ENCODE results near the gene MPDU1. TPM values are rescaled to one million over a fixed set of nuclear protein-coding genes. Genes with fewer than 3 reads are reported as not detected.

Gene MPDU1
- total and polyA plus RNA-seq, 2 of the 13 experiments (the other 11 are each of a cell fraction or from before 2014, with no cell fraction given) = 112 to 167 TPM

- TF ChIP-seq ZHX1 (CRISPR knock-in tag; IDR thresholded peaks at IDR 0.05; ENCODE audit: low read depth) (no peak), KMT2B (CRISPR knock-in tag; IDR thresholded peaks at IDR 0.05) (0 out of 2 replicates have a peak, but pooled peaks have one; percentile 38), FOXA3 (CRISPR knock-in tag; IDR thresholded peaks at IDR 0.05) (no peak), RFX5 (IDR thresholded peaks at IDR 0.05; ENCODE audit: low read depth, low read length) (no peak), GATAD2A (CRISPR knock-in tag; IDR thresholded peaks at IDR 0.05) (peak; percentile 80), FOXK1 (CRISPR knock-in tag; IDR thresholded peaks at IDR 0.05; ENCODE audit: borderline replicate concordance, low read depth) (no peak), ZNF652 (CRISPR knock-in tag; IDR thresholded peaks at IDR 0.05; ENCODE audit: borderline replicate concordance, low read depth) (no peak), TEAD3 (CRISPR knock-in tag; optimal IDR thresholded peaks at IDR 0.05; ENCODE audit: borderline replicate concordance) (peak; percentile 91), ARID5B (CRISPR knock-in tag; IDR thresholded peaks at IDR 0.05) (peak; percentile 58), ZKSCAN5 (CRISPR knock-in tag; IDR thresholded peaks at IDR 0.05) (no peak), POLR2AphosphoS5 (IDR thresholded peaks at IDR 0.05; ENCODE audit: low read depth, low read length) (0 out of 2 replicates have a peak, but pooled peaks have one; percentile 37), ZNF619 (CRISPR knock-in tag; IDR thresholded peaks at IDR 0.05) (no peak), GATA4 (IDR thresholded peaks at IDR 0.05; ENCODE audit: borderline replicate concordance, low read depth) (no peak), PAF1 (CRISPR knock-in tag; IDR thresholded peaks at IDR 0.05) (no peak), ZNF670 (CRISPR knock-in tag; IDR thresholded peaks at IDR 0.05; ENCODE audit: borderline replicate concordance) (no peak), SNAI1 (CRISPR knock-in tag; IDR thresholded peaks at IDR 0.05; ENCODE audit: borderline replicate concordance) (no peak), ZNF263 (CRISPR knock-in tag; IDR thresholded peaks at IDR 0.05) (peak; percentile 68), MAX (IDR thresholded peaks at IDR 0.05) (peak; percentile 65; the same call in 1 of the 2 replicates), ZNF644 (CRISPR knock-in tag; IDR thresholded peaks at IDR 0.05; ENCODE audit: low read depth) (peak; percentile 20; the same call in 1 of the 2 replicates), ETS1 (CRISPR knock-in tag; IDR thresholded peaks at IDR 0.05) (no peak), ETV5 (CRISPR knock-in tag; IDR thresholded peaks at IDR 0.05; ENCODE audit: borderline replicate concordance) (0 out of 2 replicates have a peak, but pooled peaks have one; percentile 19), ZNF879 (CRISPR knock-in tag; IDR thresholded peaks at IDR 0.05) (no peak), KLF16 (CRISPR knock-in tag; IDR thresholded peaks at IDR 0.05) (peak in 1 of 2 experiments; percentile 48; a peak in 1 of 4 replicates), SNRNP70 (IDR thresholded peaks at IDR 0.05; ENCODE audit: low read depth, low read length) (no peak), KDM6A (CRISPR knock-in tag; IDR thresholded peaks at IDR 0.05; ENCODE audit: low read depth) (peak; percentile 82), ZMYM3 (CRISPR knock-in tag; IDR thresholded peaks at IDR 0.05) (no peak; the same call in 1 of the 2 replicates)
These were observed 32.3 kb upstream of the MPDU1 start (continued) for GRCh38 chr17:7551396-7551795.

All from HepG2 (cell line).